ENCODE data around the gene RP9.

DNA sequence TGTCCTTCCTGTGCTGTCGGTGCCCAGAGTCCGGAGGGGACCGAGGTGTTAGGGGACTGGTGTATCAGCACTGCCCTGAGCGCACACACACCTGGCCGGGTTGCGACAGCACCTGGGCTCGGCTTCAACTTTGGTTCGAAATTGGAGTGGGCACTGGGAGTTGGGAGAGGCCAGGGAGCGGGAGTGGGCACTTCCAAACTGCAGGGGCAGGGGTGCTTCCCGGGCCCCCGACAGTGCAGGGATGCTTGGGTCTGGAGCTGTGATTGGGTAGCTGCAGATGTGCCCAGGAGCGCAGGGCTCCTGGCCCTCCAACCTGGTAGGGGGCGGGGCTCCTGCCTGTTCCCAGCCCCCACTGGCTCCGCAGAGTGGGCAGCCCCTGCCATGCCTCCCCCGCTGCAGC, 27.9 kb upstream of the RP9 start:
- TF ChIP-seq, protein P1, sequence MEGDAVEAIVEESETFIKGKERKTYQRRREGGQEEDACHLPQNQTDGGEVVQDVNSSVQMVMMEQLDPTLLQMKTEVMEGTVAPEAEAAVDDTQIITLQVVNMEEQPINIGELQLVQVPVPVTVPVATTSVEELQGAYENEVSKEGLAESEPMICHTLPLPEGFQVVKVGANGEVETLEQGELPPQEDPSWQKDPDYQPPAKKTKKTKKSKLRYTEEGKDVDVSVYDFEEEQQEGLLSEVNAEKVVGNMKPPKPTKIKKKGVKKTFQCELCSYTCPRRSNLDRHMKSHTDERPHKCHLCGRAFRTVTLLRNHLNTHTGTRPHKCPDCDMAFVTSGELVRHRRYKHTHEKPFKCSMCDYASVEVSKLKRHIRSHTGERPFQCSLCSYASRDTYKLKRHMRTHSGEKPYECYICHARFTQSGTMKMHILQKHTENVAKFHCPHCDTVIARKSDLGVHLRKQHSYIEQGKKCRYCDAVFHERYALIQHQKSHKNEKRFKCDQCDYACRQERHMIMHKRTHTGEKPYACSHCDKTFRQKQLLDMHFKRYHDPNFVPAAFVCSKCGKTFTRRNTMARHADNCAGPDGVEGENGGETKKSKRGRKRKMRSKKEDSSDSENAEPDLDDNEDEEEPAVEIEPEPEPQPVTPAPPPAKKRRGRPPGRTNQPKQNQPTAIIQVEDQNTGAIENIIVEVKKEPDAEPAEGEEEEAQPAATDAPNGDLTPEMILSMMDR (IDR thresholded peaks at IDR 0.05) = no peak
- TF ChIP-seq EZH2 (IDR thresholded peaks at IDR 0.05) = no peak
